Measurements from ENCODE around the gene SLMAP.
"Not testable (repeated sequence)": the region's sequence is repeated elsewhere in the genome, so short reads cannot be mapped to it uniquely, and the experiment has no call there.

SLMAP gene

GRCh38 chr3:57877116-57877515 is 121.0 kb downstream of the SLMAP start:
- no peak for TF ChIP-seq GABPA (IDR thresholded peaks at IDR 0.05; ENCODE audit: low read depth)
- TF ChIP-seq REST (IDR thresholded peaks at IDR 0.05; ENCODE audit: insufficient replicate concordance, low read depth) = no peak
- TF ChIP-seq SPI1 (IDR thresholded peaks at IDR 0.05; ENCODE audit: borderline replicate concordance, low read depth) = no peak
- no peak for TF ChIP-seq CTCF (IDR thresholded peaks at IDR 0.05; ENCODE audit: insufficient read depth, low read length)
- no peak for TF ChIP-seq POLR2AphosphoS5 (IDR thresholded peaks at IDR 0.05; ENCODE audit: low read depth)
- H3K27ac ChIP-seq (replicated peaks) = no peak overlapping the region
- DNase-seq (ENCODE audit: low read depth in 1 of 2, low spot score in 1 of 2) = no peak
- H3K27me3 ChIP-seq (ENCODE audit: insufficient read depth, poor library complexity, severe bottlenecking) = no peaks in the 10 kb centered on the region
- no peak overlapping the region for H3K4me3 ChIP-seq (replicated peaks; ENCODE audit: insufficient read depth, low read length)

- not testable (repeated sequence) for H3K4me3 ChIP-seq (replicated peaks; ENCODE audit: insufficient read depth, low read length); H3K27me3 ChIP-seq (ENCODE audit: insufficient read depth, poor library complexity, severe bottlenecking); H3K27ac ChIP-seq (replicated peaks); DNase-seq (ENCODE audit: low read depth in 1 of 2, low spot score in 1 of 2)
Measured at GRCh38 chr3:57884436-57884835, 128.3 kb downstream of the SLMAP start.

GRCh38 chr3:57889807-57890206 is 133.7 kb downstream of the SLMAP start:
- TF ChIP-seq CTCF (IDR thresholded peaks at IDR 0.05; ENCODE audit: insufficient read depth, low read length) (no peak), GABPA (IDR thresholded peaks at IDR 0.05; ENCODE audit: low read depth) (no peak), POLR2AphosphoS5 (IDR thresholded peaks at IDR 0.05; ENCODE audit: low read depth) (no peak), REST (IDR thresholded peaks at IDR 0.05; ENCODE audit: insufficient replicate concordance, low read depth) (no peak), SPI1 (IDR thresholded peaks at IDR 0.05; ENCODE audit: borderline replicate concordance, low read depth) (no peak)
- Histone ChIP-seq H3K4me3 (replicated peaks; ENCODE audit: insufficient read depth, low read length) (no peak overlapping the region), H3K27ac (replicated peaks) (no peak overlapping the region), H3K27me3 (ENCODE audit: insufficient read depth, poor library complexity, severe bottlenecking) (no peaks in the 10 kb centered on the region)
- DNase-seq (ENCODE audit: low read depth in 1 of 2, low spot score in 1 of 2) = no peak

- Histone ChIP-seq H3K27me3 (ENCODE audit: insufficient read depth, poor library complexity, severe bottlenecking) (no peaks in the 10 kb centered on the region), H3K27ac (replicated peaks) (no peak overlapping the region), H3K4me3 (replicated peaks; ENCODE audit: insufficient read depth, low read length) (no peak overlapping the region)
- DNase-seq (ENCODE audit: low read depth in 1 of 2, low spot score in 1 of 2) = no peak
- TF ChIP-seq REST (IDR thresholded peaks at IDR 0.05; ENCODE audit: insufficient replicate concordance, low read depth) = no peak
Measured at GRCh38 chr3:57890874-57891273, 134.8 kb downstream of the SLMAP start.

All from HL-60 (cell line).